Skin epidermis (tissue), 12 donors: ENCODE measurements around the gene EPB41L4B.
"Not testable (repeated sequence)": the region's sequence is repeated elsewhere in the genome, so short reads cannot be mapped to it uniquely, and the experiment has no call there.

Experiments used
- H3K27ac ChIP-seq, 21 experiments: fragments of 200-600 bp; sonication (generic) in 11 of 21; one replicate each; pipeline ENCODE4 v1.5.0; 2020; ENCODE audit warnings: mild to moderate bottlenecking in 3 of 21, inconsistent platforms in 2 of 21, moderate library complexity in 2 of 21
- H3K4me3 ChIP-seq, 7 experiments: fragments of 200-600 bp; sonication (generic) in 2 of 7; one replicate each; pipeline ENCODE4 v1.5.0; 2020; ENCODE audit warnings: inconsistent platforms in 2 of 7, mild to moderate bottlenecking in 2 of 7, moderate library complexity in 1 of 7

Gene EPB41L4B

GRCh38 chr9:109320742-109321448 lies at the start of gene EPB41L4B:
TSS of gene EPB41L4B (minus strand) at chr9:109321059. CDS start at chr9:109320446, 613 bp downstream.
- peak within 1 kb of the TSS; percentile 1 to 46 (median 37) for H3K4me3 ChIP-seq
- peak within 1 kb of the TSS in 5 of 21 experiments; percentile 2 to 73 (median 43) for H3K27ac ChIP-seq

- Histone ChIP-seq H3K27ac (no peak overlapping the region), H3K4me3 (no peak overlapping the region)
Measured at GRCh38 chr9:109369285-109369684, 48.4 kb upstream of the EPB41L4B start.

GRCh38 chr9:109360771-109361170 lies 39.9 kb upstream of the EPB41L4B start:
- no peak overlapping the region for H3K27ac ChIP-seq
- no peak overlapping the region for H3K4me3 ChIP-seq

GRCh38 chr9:109358968-109359603 lies 38.2 kb upstream of the EPB41L4B start:
- not testable (repeated sequence) for H3K27ac ChIP-seq, H3K4me3 ChIP-seq

GRCh38 chr9:109355564-109356297 lies 34.9 kb upstream of the EPB41L4B start:
- Histone ChIP-seq H3K4me3 (no peak overlapping the region), H3K27ac (no peak overlapping the region)

GRCh38 chr9:109354190-109354589 lies 33.3 kb upstream of the EPB41L4B start:
- Histone ChIP-seq H3K4me3 (no peak overlapping the region), H3K27ac (no peak overlapping the region)

- H3K27ac ChIP-seq = no peak overlapping the region
- H3K4me3 ChIP-seq = no peak overlapping the region
Measured at GRCh38 chr9:109351032-109351431, 30.2 kb upstream of the EPB41L4B start.

GRCh38 chr9:109349421-109349846 lies 28.6 kb upstream of the EPB41L4B start:
- Histone ChIP-seq H3K27ac (no peak overlapping the region), H3K4me3 (no peak overlapping the region)

- no peak overlapping the region for H3K27ac ChIP-seq
- H3K4me3 ChIP-seq = no peak overlapping the region
Measured at GRCh38 chr9:109346904-109347303, 26.0 kb upstream of the EPB41L4B start.

- peak overlapping the region in 8 of 21 experiments; percentile 31 to 64 (median 49) for H3K27ac ChIP-seq
Measured at GRCh38 chr9:109344866-109345265, 24.0 kb upstream of the EPB41L4B start.

GRCh38 chr9:109342878-109343277 lies 22.0 kb upstream of the EPB41L4B start:
- Histone ChIP-seq H3K27ac (no peak overlapping the region), H3K4me3 (no peak overlapping the region)

More at GRCh38 chr9:109344866-109345265, 24.0 kb upstream of the EPB41L4B start:
- H3K4me3 ChIP-seq = no peak overlapping the region

GRCh38 chr9:109341561-109341960 lies 20.7 kb upstream of the EPB41L4B start:
- H3K4me3 ChIP-seq = no peak overlapping the region
- H3K27ac ChIP-seq = no peak overlapping the region

- H3K27ac ChIP-seq, H3K4me3 ChIP-seq: not testable (repeated sequence)
Measured at GRCh38 chr9:109340979-109341378, 20.1 kb upstream of the EPB41L4B start.

- H3K27ac ChIP-seq = no peak overlapping the region
Measured at GRCh38 chr9:109336409-109336808, 15.6 kb upstream of the EPB41L4B start.

GRCh38 chr9:109335929-109336328 lies 15.1 kb upstream of the EPB41L4B start:
- Histone ChIP-seq H3K27ac (no peak overlapping the region), H3K4me3 (no peak overlapping the region)

More at GRCh38 chr9:109336409-109336808, 15.6 kb upstream of the EPB41L4B start:
- no peak overlapping the region for H3K4me3 ChIP-seq

- H3K4me3 ChIP-seq = no peak overlapping the region
- H3K27ac ChIP-seq = no peak overlapping the region
Measured at GRCh38 chr9:109335121-109335520, 14.3 kb upstream of the EPB41L4B start.

- H3K4me3 ChIP-seq = no peak overlapping the region
- H3K27ac ChIP-seq = peak overlapping the region in 8 of 21 experiments; percentile 12 to 84 (median 32)
Measured at GRCh38 chr9:109331353-109331752, 10.5 kb upstream of the EPB41L4B start.

GRCh38 chr9:109329638-109330258 lies 8.9 kb upstream of the EPB41L4B start:
- Histone ChIP-seq H3K27ac (peak overlapping the region in 17 of 21 experiments; percentile 4 to 84 (median 66)), H3K4me3 (peak overlapping the region in 1 of 7 experiments; percentile 12)

GRCh38 chr9:109328978-109329637 lies 8.2 kb upstream of the EPB41L4B start:
- Histone ChIP-seq H3K27ac (peak overlapping the region in 15 of 21 experiments; percentile 29 to 84 (median 67)), H3K4me3 (peak overlapping the region in 1 of 7 experiments; percentile 12)
